HEK293T (cell line): Measurements from ENCODE around the gene GNAT3.

Experiments
- CTCF ChIA-PET: fragments of 350-600 bp; formaldehyde crosslinking; extraction: SDS; loops from one replicate; lab custom pipeline; 2021; ENCODE audit warnings: antibody characterized with exemption, inconsistent platforms; lab: Yijun Ruan, JAX
- POLR2A ChIA-PET: fragments of 350-600 bp; formaldehyde crosslinking; extraction: SDS; loops from one replicate; lab custom pipeline; 2020; ENCODE audit warnings: antibody characterized with exemption, inconsistent platforms; lab: Yijun Ruan, JAX
- DNase-seq: peaks from one replicate; pipeline ENCODE4 v3.0.0; 2012; ENCODE audit warnings: mixed read lengths; ENCODE audit errors: extremely low spot score
- ARNT ChIP-seq: fragments of 450-650 bp; IDR thresholded peaks from 2 replicates; pipeline ENCODE4 v1.6.1; 2017; ENCODE audit warnings: mild to moderate bottlenecking
- BHLHE40 ChIP-seq: fragments of 450-650 bp; IDR thresholded peaks from 2 replicates; pipeline ENCODE4 v1.6.1; 2016; ENCODE audit warnings: mild to moderate bottlenecking, moderate library complexity, borderline replicate concordance
- CTBP1 ChIP-seq: fragments of 450-650 bp; IDR thresholded peaks from 2 replicates; pipeline ENCODE4 v1.6.1; 2016; ENCODE audit warnings: borderline replicate concordance
- ELF4 ChIP-seq: fragments of 450-650 bp; IDR thresholded peaks from 2 replicates; pipeline ENCODE4 v1.6.1; 2017; ENCODE audit warnings: antibody characterized with exemption
- FOXA1 ChIP-seq: fragments of 450-650 bp; IDR thresholded peaks from 2 replicates; pipeline ENCODE4 v1.6.1; 2016; ENCODE audit warnings: mild to moderate bottlenecking
- FOXK2 ChIP-seq: fragments of 450-650 bp; IDR thresholded peaks from 2 replicates; pipeline ENCODE4 v1.6.1; 2016; ENCODE audit warnings: mild to moderate bottlenecking
- FOXM1 ChIP-seq: fragments of 450-650 bp; IDR thresholded peaks from 2 replicates; pipeline ENCODE4 v1.6.1; 2017; ENCODE audit warnings: mild to moderate bottlenecking, borderline replicate concordance
- HDGF ChIP-seq: fragments of 450-650 bp; IDR thresholded peaks from 2 replicates; pipeline ENCODE4 v1.6.1; 2017; ENCODE audit warnings: antibody characterized with exemption, borderline replicate concordance
- L3MBTL2 ChIP-seq: fragments of 450-650 bp; conservative IDR thresholded peaks from 2 replicates; pipeline ENCODE4 v1.6.1; 2016; ENCODE audit warnings: mild to moderate bottlenecking
- LEF1 ChIP-seq: fragments of 450-650 bp; IDR thresholded peaks from 2 replicates; pipeline ENCODE4 v1.6.1; 2017; ENCODE audit warnings: mild to moderate bottlenecking, borderline replicate concordance
- NFRKB ChIP-seq: fragments of 450-650 bp; IDR thresholded peaks from 2 replicates; pipeline ENCODE4 v1.6.1; 2016; ENCODE audit warnings: mild to moderate bottlenecking, moderate library complexity
- SP1 ChIP-seq: fragments of 450-650 bp; IDR thresholded peaks from 2 replicates; pipeline ENCODE4 v1.6.1; 2017
- SUZ12 ChIP-seq: fragments of 450-650 bp; IDR thresholded peaks from 2 replicates; pipeline ENCODE4 v1.6.1; 2016; ENCODE audit warnings: mild to moderate bottlenecking
- TARDBP ChIP-seq: fragments of 450-650 bp; IDR thresholded peaks from 2 replicates; pipeline ENCODE4 v1.6.1; 2016
- ZNF384 ChIP-seq: fragments of 450-650 bp; IDR thresholded peaks from 2 replicates; pipeline ENCODE4 v1.6.1; 2016
- TF ChIP-seq, protein P1 (sequence below): fragments of 450-650 bp; IDR thresholded peaks from 2 replicates; pipeline ENCODE4 v1.6.1; 2016

GNAT3 gene

DNA sequence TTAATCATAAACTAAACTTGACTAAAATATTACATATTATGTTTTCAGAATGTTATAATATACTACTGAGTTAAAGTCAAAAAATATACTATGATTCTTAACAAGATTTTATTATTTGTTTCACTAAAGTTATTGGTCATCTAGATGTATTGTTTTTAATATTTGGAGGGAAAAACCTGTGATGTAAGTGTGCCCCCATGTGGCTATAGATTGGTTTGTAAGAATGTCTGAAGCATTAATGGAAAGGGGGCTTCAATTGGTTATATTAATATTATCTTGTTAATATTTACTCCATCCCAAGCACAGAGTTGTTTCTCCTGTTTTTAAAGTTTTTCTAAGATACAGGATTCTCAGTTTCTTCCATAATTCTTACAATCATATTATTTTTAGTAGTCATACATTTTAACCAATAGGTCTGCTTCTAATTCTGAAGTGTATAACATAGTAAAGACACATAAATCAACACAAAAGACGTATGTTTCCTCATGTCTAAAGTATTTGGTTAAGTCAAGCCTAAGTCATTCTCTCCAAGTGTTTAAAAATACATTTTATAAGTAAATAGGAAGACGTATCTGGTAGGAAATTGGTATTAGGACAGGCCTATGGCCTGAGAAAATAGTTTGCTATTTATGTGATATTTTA lies 58.0 kb downstream of the GNAT3 start:
- DNase-seq: no peak
- CTCF ChIA-PET: no interaction called here
- no peak for TF ChIP-seq FOXK2
- TF ChIP-seq ELF4: no peak
- TF ChIP-seq LEF1: no peak
- no peak for TF ChIP-seq FOXM1
- POLR2A ChIA-PET: no interaction called here

DNA sequence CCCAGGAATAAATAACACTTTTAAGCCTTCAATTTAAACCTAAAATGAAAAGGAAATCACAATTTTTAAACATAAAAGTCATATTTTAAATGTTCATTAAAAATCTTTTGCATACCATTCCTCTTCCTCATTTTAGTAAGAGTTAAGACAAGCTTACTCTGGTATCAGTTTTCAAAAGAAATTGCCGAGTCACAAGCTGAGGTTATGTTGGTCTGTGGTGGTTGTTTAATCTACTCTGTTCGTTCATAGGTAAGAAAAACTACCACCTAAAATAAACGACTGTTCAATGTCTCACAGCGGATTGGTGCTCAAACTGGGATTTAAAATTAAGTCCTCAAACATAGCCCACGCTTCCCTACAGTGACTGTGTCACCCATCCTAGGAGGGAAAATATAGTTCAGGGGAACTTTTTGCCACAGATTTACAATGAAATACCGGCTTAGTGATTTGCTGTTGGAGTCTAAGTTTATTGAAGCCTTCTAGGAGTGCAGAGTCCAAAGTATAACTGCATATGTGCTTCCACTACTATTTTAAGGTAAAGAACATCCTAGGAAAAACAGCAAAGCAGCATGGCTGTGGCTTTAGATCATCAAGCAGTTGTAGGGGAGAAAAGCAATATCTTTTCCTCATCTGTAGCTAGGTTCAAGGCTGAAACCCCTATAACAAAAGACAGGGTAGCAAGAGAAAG lies 61.1 kb downstream of the GNAT3 start:
- no peak for TF ChIP-seq BHLHE40
- TF ChIP-seq ZNF384: no peak
- CTCF ChIA-PET: no interaction called here
- no peak for DNase-seq
- POLR2A ChIA-PET: no interaction called here

DNA sequence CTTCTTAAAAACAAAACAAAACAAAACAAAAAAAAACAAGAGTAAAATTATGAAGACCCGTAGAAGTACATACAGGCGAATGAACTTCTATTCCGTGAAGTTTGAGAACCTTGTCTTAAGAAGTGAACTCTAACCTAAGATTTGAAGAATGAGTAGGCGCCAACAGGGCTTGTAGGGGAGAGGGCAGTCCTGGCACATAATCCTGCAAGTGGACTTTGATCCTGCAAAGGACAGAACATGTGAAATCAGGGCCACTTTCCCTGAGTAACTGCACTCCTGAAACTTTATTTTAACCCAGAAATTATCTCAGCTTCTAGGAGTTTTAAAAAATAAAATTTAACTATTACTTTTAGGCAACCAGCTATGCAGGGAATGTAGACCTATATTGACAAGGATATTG lies 62.0 kb downstream of the GNAT3 start:
- ChIA-PET POLR2A (no interaction called here), CTCF (no interaction called here)
- DNase-seq: no peak
- TF ChIP-seq HDGF: no peak
- no peak for TF ChIP-seq BHLHE40
- no peak for TF ChIP-seq FOXA1
- no peak for TF ChIP-seq TARDBP
- TF ChIP-seq SP1: no peak
- no peak for TF ChIP-seq FOXM1
- no peak for TF ChIP-seq L3MBTL2

DNA sequence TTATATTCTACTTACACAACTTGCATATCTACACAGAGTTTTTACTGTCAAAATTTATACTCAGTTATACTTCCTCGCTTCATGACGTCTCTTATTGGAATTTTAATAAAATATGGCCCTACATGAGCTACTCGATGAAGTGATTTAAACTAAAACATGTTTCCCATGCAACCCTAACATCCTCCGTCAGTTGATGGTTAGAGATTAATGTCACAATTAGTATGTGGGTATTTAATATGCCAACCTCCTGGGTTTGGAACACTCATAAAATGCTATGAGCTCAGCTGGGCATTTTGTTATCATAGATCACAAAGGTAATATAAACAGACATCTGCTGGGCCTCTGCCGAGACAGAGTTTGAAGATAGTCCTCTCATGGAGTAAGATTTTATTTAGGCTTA lies 66.5 kb downstream of the GNAT3 start:
- ChIA-PET CTCF (no interaction called here), POLR2A (interaction anchor here (0.7 kb wide), 1 partner anchor 11 kb away, joined by 3 read pairs; no protein-coding TSS in a partner anchor)
- DNase-seq: no peak
- TF ChIP-seq, protein P1, sequence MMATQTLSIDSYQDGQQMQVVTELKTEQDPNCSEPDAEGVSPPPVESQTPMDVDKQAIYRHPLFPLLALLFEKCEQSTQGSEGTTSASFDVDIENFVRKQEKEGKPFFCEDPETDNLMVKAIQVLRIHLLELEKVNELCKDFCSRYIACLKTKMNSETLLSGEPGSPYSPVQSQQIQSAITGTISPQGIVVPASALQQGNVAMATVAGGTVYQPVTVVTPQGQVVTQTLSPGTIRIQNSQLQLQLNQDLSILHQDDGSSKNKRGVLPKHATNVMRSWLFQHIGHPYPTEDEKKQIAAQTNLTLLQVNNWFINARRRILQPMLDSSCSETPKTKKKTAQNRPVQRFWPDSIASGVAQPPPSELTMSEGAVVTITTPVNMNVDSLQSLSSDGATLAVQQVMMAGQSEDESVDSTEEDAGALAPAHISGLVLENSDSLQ: peak; percentile 47; the same call in 1 of the 2 replicates
- no peak for TF ChIP-seq TARDBP

DNA sequence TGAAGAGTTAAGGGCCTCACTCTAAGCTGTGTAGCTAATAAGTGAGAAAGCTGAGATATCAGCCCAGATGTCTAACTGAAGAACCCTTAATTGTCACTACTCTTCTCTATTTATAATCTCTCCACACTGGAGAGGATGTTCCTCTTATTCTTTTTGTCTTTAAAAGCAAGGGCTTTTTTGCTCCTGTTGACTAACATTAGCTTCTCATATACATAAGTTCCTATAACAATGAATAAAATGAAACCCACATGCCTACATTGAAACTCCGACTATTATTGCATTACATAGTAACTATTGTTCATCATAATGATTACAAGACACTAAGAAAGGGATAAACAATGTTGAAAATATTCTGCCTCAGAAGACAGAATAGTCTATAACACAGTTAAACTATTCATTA lies 67.1 kb downstream of the GNAT3 start:
- TF ChIP-seq CTBP1: no peak
- TF ChIP-seq LEF1: no peak
- no peak for DNase-seq
- CTCF ChIA-PET: no interaction called here
- POLR2A ChIA-PET: no interaction called here

DNA sequence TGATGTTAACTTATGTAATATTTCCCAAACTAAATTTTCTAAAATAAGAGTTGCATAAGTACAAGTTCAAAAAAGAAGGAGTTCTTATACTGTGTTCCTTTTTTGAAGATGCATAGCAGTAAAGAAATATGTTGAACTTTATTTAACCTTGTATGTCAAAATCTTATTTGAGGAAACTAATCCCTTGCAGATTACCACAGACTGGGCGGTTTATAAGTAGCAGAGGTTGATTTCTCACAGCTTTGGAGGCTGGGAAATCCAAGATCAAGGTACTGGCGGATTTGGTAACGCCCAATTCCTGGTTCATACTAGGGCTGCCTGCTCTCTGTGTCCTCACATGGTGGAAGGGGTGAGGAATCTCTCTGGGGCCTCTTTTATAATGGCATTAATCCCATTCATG lies 68.5 kb downstream of the GNAT3 start:
- TF ChIP-seq ZNF384 (no peak), L3MBTL2 (no peak), LEF1 (no peak), NFRKB (no peak), ELF4 (no peak), BHLHE40 (no peak), HDGF (no peak), FOXM1 (no peak), CTBP1 (no peak), ARNT (no peak), SUZ12 (no peak), TARDBP (no peak), FOXA1 (no peak), SP1 (no peak), FOXK2 (no peak)
- TF ChIP-seq, protein P1: no peak
- ChIA-PET POLR2A (no interaction called here), CTCF (no interaction called here)
- no peak for DNase-seq

DNA sequence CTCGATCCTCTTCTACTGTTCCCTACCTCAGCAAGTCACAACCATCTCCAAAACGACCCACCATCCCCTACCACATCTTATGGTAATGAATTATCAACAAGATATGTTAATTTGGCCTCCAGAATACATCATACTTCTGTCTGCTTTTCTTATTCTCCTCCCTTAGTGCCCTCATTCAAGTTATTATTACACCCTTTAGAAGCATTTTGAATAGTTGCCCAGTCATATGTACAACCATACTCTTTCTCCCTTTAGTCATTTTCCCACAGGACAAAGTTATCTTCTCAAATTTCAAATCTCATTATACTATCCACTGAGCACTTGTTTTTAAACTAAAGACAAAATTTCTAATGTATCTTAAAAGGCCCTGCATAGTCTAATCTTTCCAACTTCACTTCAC lies 71.0 kb downstream of the GNAT3 start:
- no peak for DNase-seq
- TF ChIP-seq ZNF384: no peak
- TF ChIP-seq HDGF: no peak
- no peak for TF ChIP-seq LEF1
- no peak for TF ChIP-seq SP1
- no peak for TF ChIP-seq SUZ12
- no peak for TF ChIP-seq CTBP1
- TF ChIP-seq FOXA1: no peak
- no peak for TF ChIP-seq ARNT
- ChIA-PET CTCF (no interaction called here), POLR2A (no interaction called here)
